Neuronal stem cell (in vitro differentiated cells): ENCODE data around the gene H3-3A.

Experiments used
- DNase-seq: peaks from one replicate; pipeline ENCODE4 v3.0.0-alpha.2; 2013; ENCODE audit warnings: low spot score
- H2AFZ ChIP-seq: one replicate; pipeline ENCODE4 v1.6.1; 2013; ENCODE audit warnings: mild to moderate bottlenecking, low read length, inconsistent platforms
- H2AK5ac ChIP-seq: 2 replicates; pipeline ENCODE4 v1.6.1; 2013; ENCODE audit warnings: low read depth, mild to moderate bottlenecking, inconsistent platforms, low read length, moderate library complexity, mixed read lengths
- H2BK120ac ChIP-seq: 2 replicates; pipeline ENCODE4 v1.6.1; 2013; ENCODE audit warnings: low read depth, mild to moderate bottlenecking, inconsistent platforms, low read length, moderate library complexity, mixed read lengths
- H2BK12ac ChIP-seq: one replicate; pipeline ENCODE4 v1.6.1; 2013; ENCODE audit warnings: low read length, inconsistent platforms
- H2BK15ac ChIP-seq: 2 replicates; pipeline ENCODE4 v1.6.1; 2013; ENCODE audit warnings: mild to moderate bottlenecking, low read length, inconsistent platforms, mixed read lengths
- H2BK5ac ChIP-seq: one replicate; pipeline ENCODE4 v1.6.1; 2013; ENCODE audit warnings: inconsistent platforms, mild to moderate bottlenecking, low read length, moderate library complexity
- H3K14ac ChIP-seq: one replicate; pipeline ENCODE4 v1.6.1; 2013; ENCODE audit warnings: low read length, inconsistent platforms
- H3K18ac ChIP-seq: 2 replicates; pipeline ENCODE4 v1.6.1; 2013; ENCODE audit warnings: low read length, inconsistent platforms
- H3K23ac ChIP-seq: 2 replicates; pipeline ENCODE4 v1.6.1; 2013; ENCODE audit warnings: low read depth, mild to moderate bottlenecking, mixed read lengths, low read length, inconsistent platforms; ENCODE audit not compliant: poor library complexity
- H3K27ac ChIP-seq: replicated peaks from 3 replicates; pipeline ENCODE4 v1.5.1; 2013; ENCODE audit warnings: low read length, inconsistent platforms
- H3K27me3 ChIP-seq, 3 experiments: 2 replicates each; pipeline ENCODE4 v1.6.1; 2013; ENCODE audit warnings: low read length in 3 of 3, mild to moderate bottlenecking in 2 of 3, inconsistent platforms in 1 of 3, low read depth in 1 of 3, mixed read lengths in 1 of 3, moderate library complexity in 1 of 3; ENCODE audit not compliant: control insufficient read depth in 3 of 3, insufficient read depth in 3 of 3
- H3K36me3 ChIP-seq, 2 donors: replicated peaks in 1 of 2; 2 replicates each; pipeline ENCODE4 v1.6.1; 2013; ENCODE audit warnings: low read length in 2 of 2; ENCODE audit not compliant: control insufficient read depth in 2 of 2, insufficient read depth in 2 of 2
- H3K4ac ChIP-seq: 2 replicates; pipeline ENCODE4 v1.6.1; 2013; ENCODE audit warnings: inconsistent platforms, mild to moderate bottlenecking, low read length, moderate library complexity
- H3K4me1 ChIP-seq, 2 donors: 1 replicate in 1 of 2; 2 replicates in 1 of 2; pipeline ENCODE4 v1.6.1; 2013; ENCODE audit warnings: low read length in 2 of 2, low read depth in 1 of 2; ENCODE audit not compliant: control insufficient read depth in 2 of 2, insufficient read depth in 1 of 2
- H3K4me2 ChIP-seq: one replicate; pipeline ENCODE4 v1.6.1; 2013; ENCODE audit warnings: mild to moderate bottlenecking, low read length, inconsistent platforms; ENCODE audit not compliant: insufficient read depth, poor library complexity, severe bottlenecking
- H3K4me3 ChIP-seq, 2 donors: 2 replicates each; pipeline ENCODE4 v1.5.1; 2013; ENCODE audit warnings: low read length in 2 of 2, mild to moderate bottlenecking in 2 of 2, inconsistent platforms in 1 of 2, moderate library complexity in 1 of 2
- H3K79me1 ChIP-seq: one replicate; pipeline ENCODE4 v1.6.1; 2013; ENCODE audit warnings: low read depth, mild to moderate bottlenecking, inconsistent platforms, low read length, moderate library complexity
- H3K9ac ChIP-seq: one replicate; pipeline ENCODE4 v1.6.1; 2013; ENCODE audit warnings: mild to moderate bottlenecking, low read depth, low read length, inconsistent platforms; ENCODE audit not compliant: poor library complexity
- H3K9me3 ChIP-seq, 2 donors: replicated peaks in 1 of 2; 2 replicates each; pipeline versions ENCODE3 to v1.6.1; 2013; ENCODE audit warnings: low read length in 2 of 2, mild to moderate bottlenecking in 2 of 2, inconsistent platforms in 1 of 2, low read depth in 1 of 2, mixed read lengths in 1 of 2, moderate library complexity in 1 of 2; ENCODE audit not compliant: control insufficient read depth in 2 of 2, insufficient read depth in 1 of 2
- H4K8ac ChIP-seq: one replicate; pipeline ENCODE4 v1.6.1; 2013; ENCODE audit warnings: low read depth, mild to moderate bottlenecking, inconsistent platforms, low read length, moderate library complexity
- H4K91ac ChIP-seq: one replicate; pipeline ENCODE4 v1.6.1; 2013; ENCODE audit warnings: low read length, low read depth, mild to moderate bottlenecking, inconsistent platforms; ENCODE audit not compliant: poor library complexity
- WGBS, 2 donors: extraction: QIAGEN DNeasy Blood & Tissue Kit; methylation state at CpG; one replicate each; pipeline ENCODE4 v1.1.7; 2013; ENCODE audit warnings: missing lambda C conversion rate in 2 of 2, mixed read lengths in 1 of 2; ENCODE audit not compliant: insufficient read length in 2 of 2, insufficient replicate concordance in 1 of 2; ENCODE audit errors: extremely low coverage in 2 of 2; 5-methylcytosine and 5-hydroxymethylcytosine counted together

H3-3A gene

DNA sequence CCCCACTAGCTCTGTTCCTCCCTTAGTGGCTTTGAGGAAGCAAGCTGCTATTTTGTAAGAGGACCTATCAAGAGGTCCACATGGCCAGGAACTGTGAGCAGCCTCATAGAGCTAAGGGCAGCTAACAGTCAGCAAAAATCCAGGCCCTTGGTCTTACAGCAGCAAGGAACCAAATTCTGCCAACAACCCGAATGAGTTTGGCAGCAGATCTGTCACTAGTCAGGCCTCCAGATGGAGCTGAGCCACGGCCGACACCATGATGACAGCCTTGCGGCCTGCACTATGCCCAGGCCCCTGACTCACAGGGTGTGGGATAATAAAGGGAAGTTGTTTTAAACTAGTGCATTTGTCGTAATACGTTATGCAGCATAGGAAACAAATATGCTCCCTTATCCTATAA is 28.0 kb upstream of the H3-3A start:
- Histone ChIP-seq H2AFZ (no peak overlapping the region), H3K14ac (no peak overlapping the region), H3K23ac (no peak overlapping the region), H3K9me3 (no peaks in the 10 kb centered on the region), H3K4me1 (no peaks in the 10 kb centered on the region), H3K4ac (no peak overlapping the region), H3K9ac (no peak overlapping the region), H4K8ac (no peak overlapping the region), H2AK5ac (no peak overlapping the region), H3K4me2 (no peak overlapping the region), H3K27ac (no peak overlapping the region), H2BK12ac (no peak overlapping the region), H4K91ac (no peak overlapping the region), H3K18ac (no peak overlapping the region), H3K36me3 (no peaks in the 10 kb centered on the region), H2BK120ac (no peak overlapping the region), H3K27me3 (no peaks in the 10 kb centered on the region), H2BK15ac (no peak overlapping the region), H2BK5ac (no peak overlapping the region), H3K4me3 (no peak overlapping the region), H3K79me1 (no peaks in the 10 kb centered on the region)
- no peak for DNase-seq
- no CpG with 5 or more reads among the region's 6 CpGs for WGBS, 2 donors

- Histone ChIP-seq H4K91ac (no peak overlapping the region), H2BK5ac (no peak overlapping the region), H2AFZ (no peak overlapping the region), H2BK15ac (no peak overlapping the region), H3K14ac (no peak overlapping the region), H3K4ac (no peak overlapping the region), H3K79me1 (no peaks in the 10 kb centered on the region), H3K4me2 (no peak overlapping the region), H3K4me3 (no peak overlapping the region), H2BK12ac (no peak overlapping the region), H2BK120ac (no peak overlapping the region), H2AK5ac (no peak overlapping the region), H3K23ac (no peak overlapping the region), H3K9me3 (no peaks in the 10 kb centered on the region), H3K18ac (no peak overlapping the region), H3K27ac (no peak overlapping the region), H4K8ac (no peak overlapping the region), H3K27me3 (no peaks in the 10 kb centered on the region), H3K4me1 (no peaks in the 10 kb centered on the region), H3K9ac (no peak overlapping the region), H3K36me3 (no peaks in the 10 kb centered on the region)
- WGBS, 2 donors, result no CpG with 5 or more reads among the region's 5 CpGs
- no peak for DNase-seq
Measured at GRCh38 chr1:226035915-226036314, 26.6 kb upstream of the H3-3A start.

- Histone ChIP-seq H2BK15ac (no peak overlapping the region), H3K9ac (no peak overlapping the region), H2AFZ (no peak overlapping the region), H2BK120ac (no peak overlapping the region), H3K18ac (no peak overlapping the region), H3K4me2 (no peak overlapping the region), H2BK5ac (no peak overlapping the region), H3K4ac (no peak overlapping the region), H2BK12ac (no peak overlapping the region), H3K4me3 (no peak overlapping the region), H4K8ac (no peak overlapping the region), H3K27ac (no peak overlapping the region), H3K79me1 (no peaks in the 10 kb centered on the region), H3K36me3 (no peaks in the 10 kb centered on the region), H3K4me1 (no peaks in the 10 kb centered on the region), H4K91ac (no peak overlapping the region), H2AK5ac (no peak overlapping the region), H3K27me3 (no peaks in the 10 kb centered on the region), H3K14ac (no peak overlapping the region), H3K23ac (no peak overlapping the region), H3K9me3 (no peaks in the 10 kb centered on the region)
- no peak for DNase-seq
- WGBS, 2 donors, result no CpG with 5 or more reads among the region's 1 CpG
Measured at GRCh38 chr1:226038661-226039060, 23.9 kb upstream of the H3-3A start.

DNA sequence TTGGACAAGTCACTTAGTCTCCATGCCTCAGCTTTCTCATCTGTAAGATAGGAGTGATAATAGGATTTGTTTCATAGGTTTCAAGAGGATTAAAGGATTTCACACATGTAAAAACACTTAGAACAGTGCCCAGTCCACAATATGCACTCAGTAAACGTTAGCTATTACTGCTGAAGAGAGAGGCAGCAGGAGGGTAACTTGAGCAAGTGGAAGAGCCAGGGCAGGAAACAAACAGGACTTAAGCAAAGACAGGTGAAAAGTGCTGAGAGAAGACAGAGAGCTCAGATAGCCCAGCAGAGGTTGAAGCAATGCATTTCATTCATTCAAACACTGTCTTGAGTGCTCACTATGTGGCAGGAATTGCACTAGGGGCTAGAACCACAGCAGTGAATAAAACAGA is 21.1 kb upstream of the H3-3A start:
- Histone ChIP-seq H3K27ac (no peak overlapping the region), H3K79me1 (no peaks in the 10 kb centered on the region), H3K9me3 (no peaks in the 10 kb centered on the region), H2BK12ac (no peak overlapping the region), H3K14ac (no peak overlapping the region), H3K9ac (no peak overlapping the region), H3K27me3 (no peaks in the 10 kb centered on the region), H2BK120ac (no peak overlapping the region), H4K91ac (no peak overlapping the region), H3K18ac (no peak overlapping the region), H3K4me2 (no peak overlapping the region), H2AK5ac (no peak overlapping the region), H4K8ac (no peak overlapping the region), H2BK5ac (no peak overlapping the region), H2AFZ (no peak overlapping the region), H3K4me1 (peaks cover 0 to 1% of the 10 kb centered on the region in 2 donors), H3K36me3 (no peaks in the 10 kb centered on the region), H3K4ac (no peak overlapping the region), H2BK15ac (no peak overlapping the region), H3K23ac (no peak overlapping the region), H3K4me3 (no peak overlapping the region)
- DNase-seq, result no peak
- no CpG with 5 or more reads among the region's 1 CpG for WGBS, 2 donors
